H9 (cell line): ENCODE measurements around the gene CCL13. TPM values are rescaled to one million over a fixed set of nuclear protein-coding genes. Genes with fewer than 3 reads are reported as not detected.

ENCODE experiments used
- DNase-seq: peaks from one replicate; pipeline ENCODE4 v3.0.0-alpha.2; 2017
- H2AFZ ChIP-seq: one replicate; pipeline ENCODE4 v1.6.1; 2013; ENCODE audit warnings: mild to moderate bottlenecking, low read length, control low read depth, moderate library complexity
- H2AK5ac ChIP-seq: 2 replicates; pipeline ENCODE4 v1.6.1; 2013; ENCODE audit warnings: low read length, control low read depth, mixed read lengths; ENCODE audit not compliant: insufficient read length
- H2BK120ac ChIP-seq: one replicate; pipeline ENCODE4 v1.6.1; 2013; ENCODE audit warnings: low read depth, mild to moderate bottlenecking, low read length, control low read depth, inconsistent platforms; ENCODE audit not compliant: poor library complexity, severe bottlenecking
- H2BK12ac ChIP-seq: 2 replicates; pipeline ENCODE4 v1.6.1; 2013; ENCODE audit warnings: low read length, control low read depth, mixed read lengths, low read depth; ENCODE audit not compliant: insufficient read length
- H2BK15ac ChIP-seq: 2 replicates; pipeline ENCODE4 v1.6.1; 2013; ENCODE audit warnings: low read depth, low read length, control low read depth
- H2BK20ac ChIP-seq: one replicate; pipeline ENCODE4 v1.6.1; 2013; ENCODE audit warnings: low read depth, mild to moderate bottlenecking, low read length, control low read depth, inconsistent platforms; ENCODE audit not compliant: poor library complexity, severe bottlenecking
- H2BK5ac ChIP-seq: 2 replicates; pipeline ENCODE4 v1.6.1; 2013; ENCODE audit warnings: low read length, control low read depth, mixed read lengths; ENCODE audit not compliant: insufficient read length
- H3K14ac ChIP-seq: 2 replicates; pipeline ENCODE4 v1.6.1; 2013; ENCODE audit warnings: low read length, control low read depth; ENCODE audit not compliant: insufficient read depth
- H3K18ac ChIP-seq: 2 replicates; pipeline ENCODE4 v1.6.1; 2013; ENCODE audit warnings: low read depth, mild to moderate bottlenecking, mixed read lengths, low read length, control low read depth; ENCODE audit not compliant: insufficient read length
- H3K23ac ChIP-seq: 2 replicates; pipeline ENCODE4 v1.6.1; 2013; ENCODE audit warnings: low read length, control low read depth, mixed read lengths, low read depth; ENCODE audit not compliant: insufficient read length
- H3K23me2 ChIP-seq: 2 replicates; pipeline ENCODE4 v1.6.1; 2013; ENCODE audit warnings: low read depth, mild to moderate bottlenecking, mixed read lengths, low read length, control low read depth; ENCODE audit not compliant: insufficient read length, poor library complexity, severe bottlenecking
- H3K27ac ChIP-seq: 2 replicates; pipeline ENCODE4 v1.5.1; 2013; ENCODE audit warnings: low read length, control low read depth, mixed read lengths, low read depth; ENCODE audit not compliant: insufficient read length
- H3K27me3 ChIP-seq: 2 replicates; pipeline ENCODE4 v1.6.1; 2013; ENCODE audit warnings: low read length, control low read depth, inconsistent platforms; ENCODE audit not compliant: insufficient read depth
- H3K4ac ChIP-seq: 2 replicates; pipeline ENCODE4 v1.6.1; 2013; ENCODE audit warnings: low read depth, mild to moderate bottlenecking, control low read depth, inconsistent platforms, low read length, moderate library complexity
- H3K4me1 ChIP-seq: 2 replicates; pipeline ENCODE4 v1.6.1; 2013; ENCODE audit warnings: low read length, control low read depth, inconsistent platforms; ENCODE audit not compliant: insufficient read depth
- H3K4me2 ChIP-seq: 2 replicates; pipeline ENCODE4 v1.6.1; 2013; ENCODE audit warnings: low read length, control low read depth, mixed read lengths; ENCODE audit not compliant: insufficient read length, insufficient read depth
- H3K56ac ChIP-seq: 2 replicates; pipeline ENCODE4 v1.6.1; 2013; ENCODE audit warnings: low read depth, mild to moderate bottlenecking, mixed read lengths, low read length, control low read depth; ENCODE audit not compliant: insufficient read length
- H3K79me1 ChIP-seq: 2 replicates; pipeline ENCODE4 v1.6.1; 2013; ENCODE audit warnings: low read depth, mild to moderate bottlenecking, moderate library complexity, low read length, control low read depth, inconsistent platforms; ENCODE audit not compliant: insufficient read depth, poor library complexity, severe bottlenecking
- H3K79me2 ChIP-seq: 2 replicates; pipeline ENCODE4 v1.6.1; 2013; ENCODE audit warnings: low read length, control low read depth, inconsistent platforms; ENCODE audit not compliant: insufficient read depth
- H3K9ac ChIP-seq: 2 replicates; pipeline ENCODE4 v1.6.1; 2013; ENCODE audit warnings: low read length, control low read depth, mixed read lengths; ENCODE audit not compliant: insufficient read length; ENCODE audit errors: extremely low read depth
- H3K9me3 ChIP-seq: one replicate; pipeline ENCODE4 v1.6.1; 2013; ENCODE audit warnings: low read depth, low read length, inconsistent platforms; ENCODE audit not compliant: control insufficient read depth
- H3T11ph ChIP-seq: one replicate; pipeline ENCODE4 v1.6.1; 2013; ENCODE audit warnings: mild to moderate bottlenecking, low read length, control low read depth, inconsistent platforms
- H4K20me1 ChIP-seq: one replicate; pipeline ENCODE4 v1.6.1; 2013; ENCODE audit not compliant: control insufficient read depth, insufficient read length, insufficient read depth
- H4K5ac ChIP-seq: 2 replicates; pipeline ENCODE4 v1.6.1; 2013; ENCODE audit warnings: low read depth, mild to moderate bottlenecking, mixed read lengths, low read length, control low read depth; ENCODE audit not compliant: insufficient read length
- H4K8ac ChIP-seq: replicated peaks from 2 replicates; pipeline ENCODE4 v1.6.1; 2013; ENCODE audit warnings: low read length, control low read depth, mixed read lengths, low read depth; ENCODE audit not compliant: insufficient read length
- H4K91ac ChIP-seq: 2 replicates; pipeline ENCODE4 v1.6.1; 2013; ENCODE audit warnings: low read depth, mild to moderate bottlenecking, moderate library complexity, mixed read lengths, low read length, control low read depth; ENCODE audit not compliant: insufficient read length
- H3K27ac Mint-ChIP-seq, 3 experiments: 2 replicates in 2 of 3; 3 replicates in 1 of 3; pipeline ENCODE4 v1.8.0; 2020 to 2021; ENCODE audit warnings: mixed read lengths in 3 of 3, mild to moderate bottlenecking in 1 of 3, moderate library complexity in 1 of 3
- H3K27me3 Mint-ChIP-seq: 2 replicates; pipeline ENCODE4 v1.8.0; 2021; ENCODE audit warnings: low read depth, mild to moderate bottlenecking, moderate library complexity, mixed read lengths
- H3K36me3 Mint-ChIP-seq, 3 experiments: 2 replicates in 2 of 3; 3 replicates in 1 of 3; pipeline ENCODE4 v1.8.0; 2020 to 2021; ENCODE audit warnings: low read depth in 3 of 3, mixed read lengths in 3 of 3; ENCODE audit not compliant: insufficient read depth in 1 of 3
- H3K4me1 Mint-ChIP-seq, 2 experiments: 2 replicates each; pipeline ENCODE4 v1.8.0; 2020; ENCODE audit warnings: mixed read lengths in 2 of 2
- H3K4me3 Mint-ChIP-seq, 2 experiments: 2 replicates in 1 of 2; 3 replicates in 1 of 2; pipeline ENCODE4 v1.8.0; 2020 to 2021; ENCODE audit warnings: mild to moderate bottlenecking in 2 of 2, mixed read lengths in 2 of 2, moderate library complexity in 1 of 2
- H3K9me3 Mint-ChIP-seq, 2 experiments: 2 replicates in 1 of 2; 3 replicates in 1 of 2; pipeline ENCODE4 v1.8.0; 2020; ENCODE audit warnings: mild to moderate bottlenecking in 2 of 2, mixed read lengths in 2 of 2, moderate library complexity in 1 of 2
- WGBS: extraction: QIAGEN DNeasy Blood & Tissue Kit; methylation state at CpG from one replicate; pipeline ENCODE4 v1.1.7; 2013; ENCODE audit warnings: missing lambda C conversion rate, low lambda C conversion rate, mixed read lengths; ENCODE audit not compliant: insufficient read length; ENCODE audit errors: extremely low coverage; 5-methylcytosine and 5-hydroxymethylcytosine counted together
- total RNA-seq: library from RNA; stranded (reverse); gene quantifications from 2 replicates; pipeline ENCODE4 v1.2.1, GENCODE V29; 2021
- TF ChIP-seq, protein P1 (sequence below): fragments of 200-600 bp; sonication (generic); conservative IDR thresholded peaks from 3 replicates; pipeline ENCODE4 v1.8.0; 2021; ENCODE audit warnings: antibody characterized with exemption, mild to moderate bottlenecking

The CCL13 gene
- total RNA-seq, 1 experiment from 2014 or later, result not detected

DNA sequence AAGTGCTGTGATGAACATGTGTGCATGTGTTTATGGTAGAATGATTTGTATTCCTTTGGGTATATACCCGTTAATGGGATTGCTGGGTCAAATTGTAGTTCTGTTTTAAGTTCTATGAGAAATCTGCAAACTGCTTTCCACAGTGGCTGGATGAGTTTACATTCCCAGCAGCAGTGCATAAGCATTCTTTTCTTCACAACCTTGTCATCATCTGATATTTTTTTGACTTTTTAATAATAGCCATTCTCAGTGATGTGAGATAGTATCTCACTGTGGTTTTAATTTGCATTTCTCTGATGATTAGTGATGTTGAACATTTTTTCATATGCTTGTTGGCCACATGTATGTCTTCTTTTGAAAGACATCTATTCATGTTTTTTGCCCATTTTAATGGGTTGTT, 18.6 kb upstream of the CCL13 start:
- Histone ChIP-seq H2BK15ac (no peak overlapping the region), H2BK5ac (no peak overlapping the region), H4K8ac (no peak overlapping the region), H3K4me2 (no peak overlapping the region), H3K79me1 (no peaks in the 10 kb centered on the region), H3K4me1 (no peaks in the 10 kb centered on the region), H4K5ac (no peak overlapping the region), H2AFZ (no peak overlapping the region), H3K27me3 (no peaks in the 10 kb centered on the region), H3K18ac (no peak overlapping the region), H3K56ac (no peak overlapping the region), H3K27ac (no peak overlapping the region), H3K9me3 (no peaks in the 10 kb centered on the region), H4K91ac (no peak overlapping the region), H4K20me1 (no peaks in the 10 kb centered on the region), H2BK120ac (no peak overlapping the region), H2BK20ac (no peak overlapping the region), H3T11ph (no peak overlapping the region), H3K23ac (no peak overlapping the region), H3K23me2 (no peaks in the 10 kb centered on the region), H3K4ac (no peak overlapping the region), H3K9ac (no peak overlapping the region), H2BK12ac (no peak overlapping the region), H2AK5ac (no peak overlapping the region), H3K14ac (no peak overlapping the region), H3K79me2 (no peaks in the 10 kb centered on the region)
- WGBS, result no CpG with 5 or more reads among the region's 1 CpG
- Mint-ChIP-seq H3K27ac (no peak overlapping the region), H3K27me3 (peaks cover 9% of the 10 kb centered on the region), H3K4me1 (no peaks in the 10 kb centered on the region), H3K36me3 (no peaks in the 10 kb centered on the region), H3K9me3 (peaks cover 0 to 3% of the 10 kb centered on the region in 2 experiments; a peak in 2 of 5 replicates), H3K4me3 (no peak overlapping the region)
- TF ChIP-seq, protein P1, sequence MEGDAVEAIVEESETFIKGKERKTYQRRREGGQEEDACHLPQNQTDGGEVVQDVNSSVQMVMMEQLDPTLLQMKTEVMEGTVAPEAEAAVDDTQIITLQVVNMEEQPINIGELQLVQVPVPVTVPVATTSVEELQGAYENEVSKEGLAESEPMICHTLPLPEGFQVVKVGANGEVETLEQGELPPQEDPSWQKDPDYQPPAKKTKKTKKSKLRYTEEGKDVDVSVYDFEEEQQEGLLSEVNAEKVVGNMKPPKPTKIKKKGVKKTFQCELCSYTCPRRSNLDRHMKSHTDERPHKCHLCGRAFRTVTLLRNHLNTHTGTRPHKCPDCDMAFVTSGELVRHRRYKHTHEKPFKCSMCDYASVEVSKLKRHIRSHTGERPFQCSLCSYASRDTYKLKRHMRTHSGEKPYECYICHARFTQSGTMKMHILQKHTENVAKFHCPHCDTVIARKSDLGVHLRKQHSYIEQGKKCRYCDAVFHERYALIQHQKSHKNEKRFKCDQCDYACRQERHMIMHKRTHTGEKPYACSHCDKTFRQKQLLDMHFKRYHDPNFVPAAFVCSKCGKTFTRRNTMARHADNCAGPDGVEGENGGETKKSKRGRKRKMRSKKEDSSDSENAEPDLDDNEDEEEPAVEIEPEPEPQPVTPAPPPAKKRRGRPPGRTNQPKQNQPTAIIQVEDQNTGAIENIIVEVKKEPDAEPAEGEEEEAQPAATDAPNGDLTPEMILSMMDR, result no peak
- no peak for DNase-seq
